GM04504 (cell line): ENCODE measurements around the gene KRTAP9-3.
"Not testable (repeated sequence)": the region's sequence is repeated elsewhere in the genome, so short reads cannot be mapped to it uniquely, and the experiment has no call there.

Experiments
- DNase-seq: peaks from one replicate; pipeline ENCODE4 v3.0.0-alpha.2; 2012; ENCODE audit warnings: low read depth

The KRTAP9-3 gene

DNA sequence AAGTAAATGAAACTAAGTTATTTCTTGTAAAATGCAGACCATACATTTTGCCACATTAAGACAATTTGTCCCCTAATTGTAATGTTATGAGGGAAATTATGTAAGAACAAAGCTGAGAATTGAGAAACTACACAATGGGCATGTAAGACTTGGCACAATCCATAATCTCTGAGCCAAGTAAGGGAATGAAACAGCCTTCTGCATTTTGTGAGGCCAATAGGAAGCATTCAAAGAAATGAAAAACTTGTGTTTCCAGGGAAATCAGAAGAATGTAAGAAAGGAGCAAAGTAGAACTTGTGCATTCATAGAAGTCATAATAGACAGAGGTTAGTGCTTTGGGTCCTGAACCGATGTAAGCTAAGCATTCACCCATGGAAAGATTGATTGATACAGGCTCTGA, 19.0 kb downstream of the KRTAP9-3 start:
- DNase-seq = no peak

DNA sequence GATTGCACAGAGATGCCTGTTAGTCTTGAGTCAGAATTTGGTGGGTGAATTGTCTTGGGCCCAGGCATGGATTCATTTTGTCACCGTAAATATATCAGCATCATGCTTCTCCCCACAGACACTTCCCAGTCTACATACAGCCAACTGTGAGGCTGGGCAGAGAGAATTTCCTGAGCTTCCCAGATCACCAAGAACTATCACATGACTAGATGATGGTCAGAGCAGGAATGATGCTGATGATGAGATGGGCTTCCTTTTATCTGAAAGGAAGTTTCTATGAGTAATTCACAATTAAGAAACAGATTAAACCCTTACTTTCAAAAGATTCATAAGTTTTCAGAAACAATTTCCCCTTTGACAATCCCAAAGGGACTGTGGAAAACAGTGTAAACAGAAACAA, 22.6 kb downstream of the KRTAP9-3 start:
- no peak for DNase-seq

DNA sequence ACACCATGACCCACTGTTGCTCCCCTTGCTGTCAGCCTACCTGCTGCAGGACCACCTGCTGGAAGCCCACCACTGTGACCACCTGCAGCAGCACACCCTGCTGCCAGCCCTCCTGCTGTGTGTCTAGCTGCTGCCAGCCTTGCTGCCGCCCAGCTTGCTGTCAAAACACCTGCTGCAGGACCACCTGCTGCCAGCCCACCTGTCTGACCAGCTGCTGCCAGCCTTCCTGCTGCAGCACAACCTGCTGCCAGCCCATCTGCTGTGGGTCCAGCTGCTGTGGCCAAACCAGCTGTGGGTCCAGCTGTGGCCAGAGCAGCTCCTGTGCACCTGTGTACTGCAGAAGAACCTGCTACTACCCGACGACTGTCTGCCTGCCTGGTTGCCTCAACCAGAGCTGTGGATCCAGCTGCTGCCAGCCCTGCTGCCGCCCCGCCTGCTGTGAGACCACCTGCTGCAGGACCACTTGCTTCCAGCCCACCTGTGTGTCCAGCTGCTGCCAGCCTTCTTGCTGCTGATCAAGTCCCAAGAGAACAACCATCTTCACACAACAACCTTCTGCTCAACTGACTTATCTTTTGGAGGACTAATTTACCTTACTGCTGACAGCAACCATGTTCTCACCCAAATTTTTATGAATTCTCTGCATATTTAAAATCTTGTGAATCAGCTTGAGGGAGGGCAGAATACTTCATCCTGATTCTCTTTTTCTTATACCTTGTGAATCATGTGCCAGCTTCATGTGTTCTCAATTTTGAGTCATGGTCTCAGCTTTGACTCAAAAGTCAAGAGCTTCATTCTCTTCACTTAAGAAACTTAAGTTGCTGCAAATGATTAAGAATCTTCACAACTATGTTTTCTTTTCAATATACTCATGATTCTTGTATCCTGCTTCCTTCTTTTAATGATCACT, 23.4 kb downstream of the KRTAP9-3 start, which contains the start of gene KRTAP9-9:
Gene KRTAP9-9 (plus strand): TSS at position 4 of the 910 bp plus-strand sequence.
- not testable (repeated sequence) for DNase-seq

DNA sequence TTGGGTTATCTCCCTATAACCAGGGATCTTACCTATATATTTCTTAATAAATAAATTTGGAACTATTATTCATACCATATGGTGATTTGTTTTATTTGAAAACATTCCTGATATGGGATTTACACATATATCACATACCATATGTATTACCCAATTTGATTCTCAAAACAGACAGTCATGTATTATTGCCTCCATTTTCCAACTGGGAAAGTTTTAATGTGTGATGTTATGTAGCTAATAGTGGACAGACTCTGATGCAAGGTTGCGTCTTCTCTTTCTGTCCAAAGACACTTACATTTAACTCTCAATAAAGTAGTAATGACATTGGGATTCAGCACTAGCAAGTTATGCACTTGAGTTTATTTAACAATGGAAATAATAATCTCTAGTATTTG, 24.0 kb downstream of the KRTAP9-3 start:
- no peak for DNase-seq

DNA sequence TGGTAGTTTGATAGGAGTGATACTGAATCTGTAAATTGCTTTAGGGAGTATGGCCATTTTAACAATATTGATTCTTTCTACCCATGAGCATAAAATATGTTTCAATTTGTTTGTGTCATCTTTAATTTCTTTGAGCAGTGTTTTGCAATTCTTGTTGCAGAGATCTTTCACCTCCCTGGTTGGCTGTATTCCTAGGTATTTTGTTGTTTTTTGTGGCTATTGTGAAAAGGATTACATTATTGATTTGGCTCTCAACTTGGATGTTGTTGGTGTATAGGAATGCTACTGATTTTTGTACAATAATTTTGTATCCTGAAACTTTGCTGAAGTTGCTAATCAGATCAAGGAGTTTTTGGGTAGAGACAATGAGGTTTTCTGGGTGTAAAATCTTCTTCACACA, 26.2 kb downstream of the KRTAP9-3 start:
- DNase-seq = no peak

DNA sequence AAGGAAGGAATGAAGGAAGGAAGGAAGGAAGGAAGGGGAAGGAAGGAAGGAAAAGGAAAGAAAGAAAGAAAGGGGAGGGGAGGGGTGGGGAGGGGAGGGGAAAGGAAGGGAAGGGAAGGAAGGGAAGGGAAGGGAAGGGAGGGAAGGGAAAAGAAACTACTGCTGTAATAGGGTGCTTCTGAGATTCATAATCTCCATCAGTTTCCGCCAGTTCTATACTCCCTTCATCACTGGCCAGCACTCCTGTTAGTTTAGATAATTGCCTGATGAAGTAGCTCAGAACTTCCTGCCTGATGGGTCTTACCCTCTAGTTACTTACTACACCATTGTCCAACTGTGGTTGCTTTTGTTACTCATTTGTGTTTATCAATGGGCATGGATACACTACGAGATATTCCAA, 31.0 kb downstream of the KRTAP9-3 start:
- DNase-seq = no peak

DNA sequence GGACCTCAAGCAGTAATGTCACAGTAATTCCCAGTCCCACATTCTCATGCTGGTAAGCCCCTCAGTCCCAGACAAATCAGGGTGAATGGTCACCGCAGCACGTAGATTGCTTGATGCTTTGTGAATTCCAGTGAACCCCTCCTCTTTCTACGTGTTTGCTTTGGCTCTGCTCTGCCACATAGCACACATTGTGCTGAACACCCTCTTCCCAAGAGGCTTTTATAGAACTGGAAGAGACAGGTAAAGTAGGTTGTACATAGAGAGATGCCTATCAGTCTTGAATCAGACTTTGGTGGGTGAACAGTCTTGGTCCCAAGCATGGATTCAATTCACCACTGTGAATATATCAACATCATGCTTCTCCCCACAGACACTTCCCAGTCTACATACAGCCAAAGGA, 32.4 kb downstream of the KRTAP9-3 start:
- DNase-seq = no peak

DNA sequence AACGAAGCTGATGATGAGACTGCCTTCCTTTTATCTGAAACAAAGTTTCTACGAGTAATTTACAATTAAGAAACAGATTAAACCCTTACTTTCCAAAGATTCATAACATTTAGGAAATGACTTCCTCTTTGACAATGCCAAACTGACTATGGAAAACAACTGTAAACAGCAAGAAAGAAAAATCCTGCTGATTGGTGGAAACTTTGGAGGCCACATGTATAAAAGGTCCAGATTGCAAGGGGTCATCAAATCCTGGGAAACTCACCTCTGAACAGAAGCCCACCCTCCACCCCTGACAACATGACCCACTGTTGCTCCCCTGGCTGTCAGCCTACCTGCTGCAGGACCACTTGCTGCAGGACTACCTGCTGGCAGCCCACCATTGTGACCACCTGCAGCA, 32.8 kb downstream of the KRTAP9-3 start, which contains the start of gene KRTAP9-6:
Gene KRTAP9-6 (plus strand): TSS at position 301 of the 400 bp plus-strand sequence. CDS start 0 bp downstream, at position 301.
- DNase-seq = no peak

DNA sequence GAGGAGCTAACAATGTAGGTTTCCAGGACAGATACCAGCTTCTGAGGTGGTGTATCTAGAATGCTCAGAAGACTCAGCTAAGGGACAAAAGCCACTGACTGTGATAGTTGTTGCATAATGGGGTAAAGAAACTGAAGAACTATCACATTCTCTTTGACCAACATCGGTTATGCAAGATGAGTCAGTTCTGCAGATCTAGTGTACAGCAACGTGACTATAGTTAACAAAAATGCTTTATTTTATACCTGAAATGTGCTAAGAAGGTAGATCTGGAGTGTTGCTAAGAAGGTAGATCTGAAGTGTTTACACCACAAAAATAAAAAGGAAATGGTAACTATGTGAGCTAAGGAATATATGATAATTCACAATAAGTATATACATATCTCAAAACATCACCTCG, 35.5 kb downstream of the KRTAP9-3 start:
- DNase-seq = no peak

DNA sequence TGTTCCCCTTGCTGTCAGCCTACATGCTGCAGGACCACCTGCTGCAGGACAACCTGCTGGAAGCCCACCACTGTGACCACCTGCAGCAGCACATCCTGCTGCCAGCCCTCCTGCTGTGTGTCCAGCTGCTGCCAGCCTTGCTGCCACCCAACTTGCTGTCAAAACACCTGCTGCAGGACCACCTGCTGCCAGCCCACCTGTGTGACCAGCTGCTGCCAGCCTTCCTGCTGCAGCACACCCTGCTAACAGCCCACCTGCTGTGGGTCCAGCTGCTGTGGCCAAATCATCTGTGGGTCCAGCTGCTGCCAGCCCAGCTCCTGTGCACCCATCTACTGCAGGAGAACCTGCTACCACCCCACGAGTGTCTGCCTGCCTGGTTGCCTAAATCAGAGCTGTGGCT, 39.1 kb downstream of the KRTAP9-3 start:
- DNase-seq = not testable (repeated sequence)

DNA sequence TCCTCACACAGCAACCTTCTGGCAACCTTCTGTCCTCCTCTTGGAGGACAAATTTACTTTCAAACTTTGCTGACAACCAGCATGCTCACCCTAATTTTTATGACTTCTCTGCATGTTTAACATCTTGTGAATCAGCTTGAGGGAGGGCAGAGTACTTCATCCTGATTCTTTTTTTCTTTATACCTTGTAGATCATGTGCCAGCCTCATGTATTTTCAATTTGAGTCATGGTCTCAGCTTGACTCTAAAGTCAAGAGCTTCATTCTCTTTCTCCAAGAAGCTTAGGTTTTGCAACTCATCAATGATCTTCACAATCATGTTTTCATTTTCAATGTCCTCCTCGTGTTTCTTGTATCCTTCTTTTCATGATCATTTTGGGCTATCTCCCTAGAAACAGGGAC, 39.6 kb downstream of the KRTAP9-3 start:
- no peak for DNase-seq

DNA sequence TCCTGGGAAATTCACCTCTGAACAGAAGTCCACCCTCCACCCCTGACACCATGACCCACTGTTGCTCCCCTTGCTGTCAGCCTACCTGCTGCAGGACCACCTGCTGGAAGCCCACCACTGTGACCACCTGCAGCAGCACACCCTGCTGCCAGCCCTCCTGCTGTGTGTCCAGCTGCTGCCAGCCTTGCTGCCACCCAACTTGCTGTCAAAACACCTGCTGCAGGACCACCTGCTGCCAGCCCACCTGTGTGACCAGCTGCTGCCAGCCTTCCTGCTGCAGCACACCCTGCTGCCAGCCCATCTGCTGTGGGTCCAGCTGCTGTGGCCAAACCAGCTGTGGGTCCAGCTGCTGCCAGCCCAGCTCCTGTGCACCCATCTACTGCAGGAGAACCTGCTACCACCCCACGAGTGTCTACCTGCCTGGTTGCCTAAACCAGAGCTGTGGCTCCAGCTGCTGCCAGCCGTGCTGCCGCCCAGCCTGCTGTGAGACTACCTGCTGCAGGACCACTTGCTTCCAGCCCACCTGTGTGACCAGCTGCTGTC, 43.5 kb downstream of the KRTAP9-3 start, which contains the start of gene KRTAP9-7:
Gene KRTAP9-7 (plus strand): TSS at position 51 of the 543 bp plus-strand sequence. CDS start 0 bp downstream, at position 51.
- DNase-seq = not testable (repeated sequence)

DNA sequence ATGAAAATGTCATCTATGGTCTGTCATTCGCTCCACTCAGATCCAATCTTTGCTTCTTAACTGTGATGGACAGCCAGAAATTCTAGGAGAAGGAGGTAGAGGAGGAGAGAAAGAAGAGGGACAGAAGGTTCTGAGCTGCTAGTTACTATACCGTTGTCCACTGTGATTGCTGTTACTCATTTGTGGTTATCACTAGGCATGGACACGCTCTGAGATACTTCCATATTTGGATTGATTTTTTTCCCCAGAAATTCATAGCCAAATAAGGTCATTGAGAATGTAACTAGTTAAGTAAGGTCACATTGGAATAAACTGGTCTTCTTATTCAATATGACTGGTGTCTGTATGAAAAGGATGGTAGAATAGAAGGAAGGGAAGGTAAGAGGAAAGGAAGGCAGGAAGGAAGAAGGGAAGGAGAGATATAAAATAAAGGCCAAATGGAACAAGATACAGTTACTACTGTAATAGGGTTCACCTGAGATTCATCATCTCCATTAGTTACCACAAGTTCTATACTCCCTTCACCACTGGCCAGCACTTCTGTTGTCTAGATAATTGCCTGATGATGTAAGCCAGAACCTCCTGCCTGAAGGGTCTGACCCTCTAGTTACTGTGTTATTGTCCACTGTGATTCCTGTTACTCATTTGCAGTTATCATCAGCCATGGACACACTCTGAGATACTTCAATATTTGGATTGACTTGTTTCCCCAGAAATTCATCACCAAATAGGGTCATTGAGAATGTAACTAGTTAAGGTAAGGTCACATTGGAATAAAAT, 46.1 kb downstream of the KRTAP9-3 start:
- DNase-seq = no peak
